Fibroblast of lung (primary cell): ENCODE results near the gene GSTT2B.

Experiments
- EZH2 ChIP-seq: IDR thresholded peaks from 2 replicates; pipeline ENCODE4 v1.5.1; 2012; ENCODE audit warnings: low read length, control low read depth, mild to moderate bottlenecking; ENCODE audit errors: missing control alignments
- TF ChIP-seq, protein P1 (sequence below), 2 donors: IDR thresholded peaks in 1 of 2; conservative IDR thresholded peaks in 1 of 2; 1 replicate in 1 of 2; 2 replicates in 1 of 2; pipeline ENCODE4 v1.5.1; 2011 to 2012; ENCODE audit warnings: low read length in 2 of 2, control low read depth in 1 of 2, inconsistent platforms in 1 of 2, low read depth in 1 of 2, mild to moderate bottlenecking in 1 of 2

DNA sequence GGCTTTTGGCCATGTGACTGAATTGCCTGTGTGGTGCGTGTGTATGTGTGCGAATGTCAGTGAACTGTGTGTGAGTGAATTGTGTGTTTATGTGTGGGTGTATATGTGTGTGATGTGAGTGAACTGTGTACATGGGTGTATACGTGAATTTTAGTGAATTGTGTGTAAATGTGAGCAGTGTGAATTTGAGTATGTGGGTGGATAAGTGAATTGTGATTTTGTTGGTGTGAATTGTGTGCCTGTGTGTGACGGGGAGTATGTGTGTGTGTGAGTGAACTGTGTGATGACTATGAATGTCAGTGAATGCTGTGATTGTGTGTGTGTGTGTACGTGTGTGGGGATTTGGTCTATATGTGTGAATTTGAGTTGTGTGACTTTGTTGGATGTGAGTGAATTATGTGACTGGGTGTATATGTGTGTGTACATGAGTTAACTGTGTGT is 9.2 kb upstream of the GSTT2B start:
- TF ChIP-seq, protein P1, sequence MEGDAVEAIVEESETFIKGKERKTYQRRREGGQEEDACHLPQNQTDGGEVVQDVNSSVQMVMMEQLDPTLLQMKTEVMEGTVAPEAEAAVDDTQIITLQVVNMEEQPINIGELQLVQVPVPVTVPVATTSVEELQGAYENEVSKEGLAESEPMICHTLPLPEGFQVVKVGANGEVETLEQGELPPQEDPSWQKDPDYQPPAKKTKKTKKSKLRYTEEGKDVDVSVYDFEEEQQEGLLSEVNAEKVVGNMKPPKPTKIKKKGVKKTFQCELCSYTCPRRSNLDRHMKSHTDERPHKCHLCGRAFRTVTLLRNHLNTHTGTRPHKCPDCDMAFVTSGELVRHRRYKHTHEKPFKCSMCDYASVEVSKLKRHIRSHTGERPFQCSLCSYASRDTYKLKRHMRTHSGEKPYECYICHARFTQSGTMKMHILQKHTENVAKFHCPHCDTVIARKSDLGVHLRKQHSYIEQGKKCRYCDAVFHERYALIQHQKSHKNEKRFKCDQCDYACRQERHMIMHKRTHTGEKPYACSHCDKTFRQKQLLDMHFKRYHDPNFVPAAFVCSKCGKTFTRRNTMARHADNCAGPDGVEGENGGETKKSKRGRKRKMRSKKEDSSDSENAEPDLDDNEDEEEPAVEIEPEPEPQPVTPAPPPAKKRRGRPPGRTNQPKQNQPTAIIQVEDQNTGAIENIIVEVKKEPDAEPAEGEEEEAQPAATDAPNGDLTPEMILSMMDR (conservative IDR thresholded peaks at IDR 0.05 in 1 of 2, IDR thresholded peaks at IDR 0.05 in 1 of 2; ENCODE audit: low read depth in 1 of 2, low read length in 2 of 2), result no peak
- TF ChIP-seq EZH2, result no peak
